ENCODE measurements around the gene NEGR1.

NEGR1 gene

DNA sequence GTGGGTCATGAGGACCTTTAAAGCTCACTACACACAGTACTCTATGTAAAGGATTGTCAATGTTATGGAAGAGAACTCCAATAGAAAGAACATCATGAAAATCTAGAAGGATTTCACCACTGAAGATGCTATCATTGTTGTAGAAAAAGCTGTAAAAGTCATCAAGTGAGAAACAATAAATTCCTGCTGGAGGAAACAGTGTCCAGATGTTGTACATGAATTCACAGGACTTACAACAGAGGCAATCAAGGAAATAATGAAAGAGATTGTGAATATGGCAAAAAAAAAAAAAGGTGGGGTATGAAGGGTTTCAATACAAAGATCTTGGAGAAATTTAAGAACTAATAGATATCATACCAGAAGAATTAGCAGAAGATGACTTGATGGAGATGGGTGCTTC lies 846.4 kb downstream of the NEGR1 start:
- TF ChIP-seq, protein P1, sequence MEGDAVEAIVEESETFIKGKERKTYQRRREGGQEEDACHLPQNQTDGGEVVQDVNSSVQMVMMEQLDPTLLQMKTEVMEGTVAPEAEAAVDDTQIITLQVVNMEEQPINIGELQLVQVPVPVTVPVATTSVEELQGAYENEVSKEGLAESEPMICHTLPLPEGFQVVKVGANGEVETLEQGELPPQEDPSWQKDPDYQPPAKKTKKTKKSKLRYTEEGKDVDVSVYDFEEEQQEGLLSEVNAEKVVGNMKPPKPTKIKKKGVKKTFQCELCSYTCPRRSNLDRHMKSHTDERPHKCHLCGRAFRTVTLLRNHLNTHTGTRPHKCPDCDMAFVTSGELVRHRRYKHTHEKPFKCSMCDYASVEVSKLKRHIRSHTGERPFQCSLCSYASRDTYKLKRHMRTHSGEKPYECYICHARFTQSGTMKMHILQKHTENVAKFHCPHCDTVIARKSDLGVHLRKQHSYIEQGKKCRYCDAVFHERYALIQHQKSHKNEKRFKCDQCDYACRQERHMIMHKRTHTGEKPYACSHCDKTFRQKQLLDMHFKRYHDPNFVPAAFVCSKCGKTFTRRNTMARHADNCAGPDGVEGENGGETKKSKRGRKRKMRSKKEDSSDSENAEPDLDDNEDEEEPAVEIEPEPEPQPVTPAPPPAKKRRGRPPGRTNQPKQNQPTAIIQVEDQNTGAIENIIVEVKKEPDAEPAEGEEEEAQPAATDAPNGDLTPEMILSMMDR (IDR thresholded peaks at IDR 0.05; ENCODE audit: low read length, missing control alignments): no peak
- no peak overlapping the region for H3K4me3 ChIP-seq (replicated peaks; ENCODE audit: low read depth, low read length)
- no peak for DNase-seq (ENCODE audit: low read depth)

GRCh38 chr1:71434240-71434639 lies 848.1 kb downstream of the NEGR1 start:
- TF ChIP-seq, protein P1 (IDR thresholded peaks at IDR 0.05; ENCODE audit: low read length, missing control alignments): no peak
- no peak for DNase-seq (ENCODE audit: low read depth)
- no peak overlapping the region for H3K4me3 ChIP-seq (replicated peaks; ENCODE audit: low read depth, low read length)

DNA sequence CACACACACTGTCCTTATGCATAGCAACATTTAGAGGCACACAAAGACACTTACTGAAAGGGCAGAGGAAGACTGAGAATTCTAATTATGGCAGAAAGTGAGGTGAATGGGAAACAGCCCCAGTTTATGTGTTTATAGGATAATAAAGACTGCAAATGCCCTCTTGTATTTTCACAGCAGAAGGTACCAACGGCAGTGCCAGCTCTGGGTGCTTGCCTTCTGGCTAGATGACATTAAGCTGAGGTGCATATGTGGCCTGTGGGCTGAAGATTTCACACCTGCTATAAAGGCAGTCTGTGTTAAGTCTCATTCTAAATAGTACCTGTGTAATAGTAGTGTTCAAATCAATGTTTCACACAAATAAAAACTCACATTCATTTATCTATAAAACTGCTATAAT lies 854.3 kb downstream of the NEGR1 start:
- TF ChIP-seq, protein P1 (IDR thresholded peaks at IDR 0.05; ENCODE audit: low read length, missing control alignments): no peak
- DNase-seq (ENCODE audit: low read depth): no peak
- no peak overlapping the region for H3K4me3 ChIP-seq (replicated peaks; ENCODE audit: low read depth, low read length)

GRCh38 chr1:71427066-71427465 lies 855.3 kb downstream of the NEGR1 start:
- no peak for DNase-seq (ENCODE audit: low read depth)
- TF ChIP-seq, protein P1 (IDR thresholded peaks at IDR 0.05; ENCODE audit: low read length, missing control alignments): no peak
- H3K4me3 ChIP-seq (replicated peaks; ENCODE audit: low read depth, low read length): no peak overlapping the region

DNA sequence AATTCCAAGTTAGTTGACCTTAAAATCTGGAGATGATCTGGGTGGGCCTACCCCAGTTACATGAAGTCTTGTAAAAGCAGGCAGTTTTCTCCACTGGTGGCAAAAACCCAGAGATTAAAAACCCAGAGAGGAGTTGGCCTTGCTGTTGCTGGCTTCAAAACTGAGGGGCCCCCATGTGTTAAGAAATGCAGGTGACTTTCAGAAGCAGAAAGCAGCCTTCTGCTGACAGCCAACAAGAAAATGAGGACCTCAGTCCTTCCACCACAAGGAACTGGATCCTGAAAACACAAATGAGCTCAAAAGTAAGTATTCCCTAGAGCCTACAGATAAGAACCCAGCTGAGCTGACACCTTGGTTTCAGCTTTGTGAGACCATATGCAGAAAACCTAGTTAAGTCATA lies 857.8 kb downstream of the NEGR1 start:
- TF ChIP-seq, protein P1 (IDR thresholded peaks at IDR 0.05; ENCODE audit: low read length, missing control alignments): no peak
- DNase-seq (ENCODE audit: low read depth): no peak
- no peak overlapping the region for H3K4me3 ChIP-seq (replicated peaks; ENCODE audit: low read depth, low read length)

DNA sequence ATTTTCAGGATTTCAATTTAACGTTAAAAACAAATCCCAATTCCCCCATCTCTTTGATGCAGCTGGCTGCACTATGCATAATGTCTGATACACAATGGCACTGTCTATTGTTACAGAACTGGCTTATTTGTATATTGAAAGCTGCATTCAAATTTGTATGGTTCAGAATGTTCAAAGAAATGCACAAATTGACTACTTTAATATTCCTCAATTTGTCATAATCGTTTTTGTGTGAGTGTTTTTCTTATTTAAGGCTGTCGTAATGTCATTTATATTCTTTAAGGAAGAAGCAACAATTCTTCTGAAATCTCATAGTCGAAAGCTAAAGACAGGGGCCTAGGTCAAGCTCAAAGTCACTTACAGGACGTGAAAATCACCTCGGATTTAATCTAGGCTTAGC lies 860.1 kb downstream of the NEGR1 start:
- TF ChIP-seq, protein P1 (IDR thresholded peaks at IDR 0.05; ENCODE audit: low read length, missing control alignments): no peak
- no peak for DNase-seq (ENCODE audit: low read depth)
- H3K4me3 ChIP-seq (replicated peaks; ENCODE audit: low read depth, low read length): no peak overlapping the region

DNA sequence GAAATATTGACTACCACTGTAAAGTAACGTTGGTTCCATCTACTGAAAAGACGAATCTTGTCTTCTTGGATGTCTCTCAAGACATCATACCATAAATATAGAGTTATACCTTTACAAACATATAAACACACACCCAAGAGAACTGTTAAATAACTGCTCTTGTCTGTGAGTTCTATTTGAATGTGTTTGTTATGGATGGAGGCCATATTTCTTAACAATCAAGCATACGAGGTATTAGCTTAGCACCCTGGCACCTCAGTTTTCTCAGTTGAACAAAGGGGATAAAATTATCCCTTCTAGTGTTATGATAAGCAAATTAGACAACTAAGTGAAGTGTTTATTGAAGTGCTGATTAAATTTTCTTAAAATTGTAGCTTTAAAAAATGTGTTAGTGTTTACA lies 864.9 kb downstream of the NEGR1 start:
- DNase-seq (ENCODE audit: low read depth): no peak
- no peak overlapping the region for H3K4me3 ChIP-seq (replicated peaks; ENCODE audit: low read depth, low read length)
- TF ChIP-seq, protein P1 (IDR thresholded peaks at IDR 0.05; ENCODE audit: low read length, missing control alignments): no peak
